ENCODE results near the gene CORO2B.

DNA sequence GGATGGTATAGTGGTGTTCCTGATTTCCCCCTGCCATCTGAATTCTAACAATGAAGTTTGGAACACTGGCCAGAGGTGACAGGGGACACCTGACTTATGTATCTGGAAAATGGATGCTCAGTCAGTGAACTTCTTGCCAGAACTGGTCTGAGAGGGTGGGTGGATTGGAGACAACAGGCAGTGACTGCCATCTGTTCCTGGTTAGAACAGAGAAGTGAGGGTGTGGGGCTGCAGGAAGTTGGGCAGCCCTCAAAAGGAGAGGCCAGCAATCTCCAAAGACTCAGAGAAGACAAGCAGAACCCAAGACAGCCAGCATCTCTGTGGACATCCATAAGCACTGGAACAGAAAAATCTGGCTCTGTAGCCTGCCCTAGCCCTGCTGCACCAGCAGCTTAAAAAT lies 191.4 kb downstream of the CORO2B start:
- TF ChIP-seq RARB (CRISPR knock-in tag; IDR thresholded peaks at IDR 0.05) = no peak
- no peak for TF ChIP-seq ZFP30 (CRISPR knock-in tag; IDR thresholded peaks at IDR 0.05)
- no peak for TF ChIP-seq PPARA (CRISPR knock-in tag; IDR thresholded peaks at IDR 0.05; ENCODE audit: borderline replicate concordance)
- TF ChIP-seq ZNF8 (CRISPR knock-in tag; IDR thresholded peaks at IDR 0.05) = no peak
- TF ChIP-seq, protein P1, sequence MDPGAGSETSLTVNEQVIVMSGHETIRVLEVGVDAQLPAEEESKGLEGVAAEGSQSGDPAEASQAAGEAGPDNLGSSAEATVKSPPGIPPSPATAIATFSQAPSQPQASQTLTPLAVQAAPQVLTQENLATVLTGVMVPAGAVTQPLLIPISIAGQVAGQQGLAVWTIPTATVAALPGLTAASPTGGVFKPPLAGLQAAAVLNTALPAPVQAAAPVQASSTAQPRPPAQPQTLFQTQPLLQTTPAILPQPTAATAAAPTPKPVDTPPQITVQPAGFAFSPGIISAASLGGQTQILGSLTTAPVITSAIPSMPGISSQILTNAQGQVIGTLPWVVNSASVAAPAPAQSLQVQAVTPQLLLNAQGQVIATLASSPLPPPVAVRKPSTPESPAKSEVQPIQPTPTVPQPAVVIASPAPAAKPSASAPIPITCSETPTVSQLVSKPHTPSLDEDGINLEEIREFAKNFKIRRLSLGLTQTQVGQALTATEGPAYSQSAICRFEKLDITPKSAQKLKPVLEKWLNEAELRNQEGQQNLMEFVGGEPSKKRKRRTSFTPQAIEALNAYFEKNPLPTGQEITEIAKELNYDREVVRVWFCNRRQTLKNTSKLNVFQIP (CRISPR knock-in tag; IDR thresholded peaks at IDR 0.05; ENCODE audit: borderline replicate concordance, low read depth) = no peak
- no peak for TF ChIP-seq ZFP3 (CRISPR knock-in tag; IDR thresholded peaks at IDR 0.05)
- TF ChIP-seq, protein P2, sequence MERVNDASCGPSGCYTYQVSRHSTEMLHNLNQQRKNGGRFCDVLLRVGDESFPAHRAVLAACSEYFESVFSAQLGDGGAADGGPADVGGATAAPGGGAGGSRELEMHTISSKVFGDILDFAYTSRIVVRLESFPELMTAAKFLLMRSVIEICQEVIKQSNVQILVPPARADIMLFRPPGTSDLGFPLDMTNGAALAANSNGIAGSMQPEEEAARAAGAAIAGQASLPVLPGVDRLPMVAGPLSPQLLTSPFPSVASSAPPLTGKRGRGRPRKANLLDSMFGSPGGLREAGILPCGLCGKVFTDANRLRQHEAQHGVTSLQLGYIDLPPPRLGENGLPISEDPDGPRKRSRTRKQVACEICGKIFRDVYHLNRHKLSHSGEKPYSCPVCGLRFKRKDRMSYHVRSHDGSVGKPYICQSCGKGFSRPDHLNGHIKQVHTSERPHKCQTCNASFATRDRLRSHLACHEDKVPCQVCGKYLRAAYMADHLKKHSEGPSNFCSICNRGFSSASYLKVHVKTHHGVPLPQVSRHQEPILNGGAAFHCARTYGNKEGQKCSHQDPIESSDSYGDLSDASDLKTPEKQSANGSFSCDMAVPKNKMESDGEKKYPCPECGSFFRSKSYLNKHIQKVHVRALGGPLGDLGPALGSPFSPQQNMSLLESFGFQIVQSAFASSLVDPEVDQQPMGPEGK (CRISPR knock-in tag; IDR thresholded peaks at IDR 0.05; ENCODE audit: borderline replicate concordance) = no peak
- TF ChIP-seq GLIS3 (CRISPR knock-in tag; IDR thresholded peaks at IDR 0.05) = no peak
- no peak for TF ChIP-seq OSR1 (CRISPR knock-in tag; IDR thresholded peaks at IDR 0.05)
- no peak for TF ChIP-seq ZC3H10 (CRISPR knock-in tag; IDR thresholded peaks at IDR 0.05)
- TF ChIP-seq ARNTL (CRISPR knock-in tag; IDR thresholded peaks at IDR 0.05; ENCODE audit: borderline replicate concordance, low read depth) = no peak
- TF ChIP-seq BACH2 (CRISPR knock-in tag; IDR thresholded peaks at IDR 0.05; ENCODE audit: borderline replicate concordance) = no peak

All from SK-N-SH treated with all-trans-retinoic acid at 6 μM for 48 hours (cell line).